Dedifferentiated amniotic fluid mesenchymal stem cell (primary cell): Measurements from ENCODE around the gene DYNC1I2.
A peak's percentile ranks its signal among the peaks of the same experiment; 100 is the strongest.

Source experiments
- DNase-seq: peaks from one replicate; pipeline ENCODE4 v3.0.0-alpha.2; 2016; ENCODE audit errors: extremely low spot score

The DYNC1I2 gene

GRCh38 chr2:171687287-171688128, at the start of gene DYNC1I2:
Gene DYNC1I2, plus strand, starts transcription at chr2:171687469. Its CDS starts 2,687 bp downstream, at chr2:171690156.
- peak; percentile 88 for DNase-seq

- no peak for DNase-seq
Observed at GRCh38 chr2:171651667-171652415, 35.4 kb upstream of the DYNC1I2 start.

- DNase-seq, result no peak
Observed at GRCh38 chr2:171652416-171652785, 34.9 kb upstream of the DYNC1I2 start.

- DNase-seq, result no peak
Observed at GRCh38 chr2:171655586-171655985, 31.7 kb upstream of the DYNC1I2 start.

GRCh38 chr2:171667041-171667440, 20.2 kb upstream of the DYNC1I2 start:
- DNase-seq, result no peak

- DNase-seq, result no peak
Observed at GRCh38 chr2:171668183-171668582, 19.1 kb upstream of the DYNC1I2 start.

GRCh38 chr2:171669121-171669520, 18.1 kb upstream of the DYNC1I2 start:
- no peak for DNase-seq

GRCh38 chr2:171670655-171671054, 16.6 kb upstream of the DYNC1I2 start:
- DNase-seq, result no peak

- DNase-seq, result no peak
Observed at GRCh38 chr2:171671867-171672266, 15.4 kb upstream of the DYNC1I2 start.

- DNase-seq, result no peak
Observed at GRCh38 chr2:171673905-171674304, 13.4 kb upstream of the DYNC1I2 start.

- DNase-seq, result no peak
Observed at GRCh38 chr2:171675810-171676345, 11.4 kb upstream of the DYNC1I2 start.

- no peak for DNase-seq
Observed at GRCh38 chr2:171678619-171679018, 8.7 kb upstream of the DYNC1I2 start.

- DNase-seq, result no peak
Observed at GRCh38 chr2:171688129-171688465, 828 bp downstream of the DYNC1I2 start.

GRCh38 chr2:171692331-171692730, 5.1 kb downstream of the DYNC1I2 start:
- no peak for DNase-seq

- no peak for DNase-seq
Observed at GRCh38 chr2:171702781-171703556, 15.7 kb downstream of the DYNC1I2 start.

- DNase-seq, result no peak
Observed at GRCh38 chr2:171703574-171704347, 16.5 kb downstream of the DYNC1I2 start.

- peak; percentile 42 for DNase-seq
Observed at GRCh38 chr2:171706152-171706803, 19.0 kb downstream of the DYNC1I2 start.

- no peak for DNase-seq
Observed at GRCh38 chr2:171707752-171708151, 20.5 kb downstream of the DYNC1I2 start.

- no peak for DNase-seq
Observed at GRCh38 chr2:171709011-171709685, 21.9 kb downstream of the DYNC1I2 start.

GRCh38 chr2:171711351-171711750, 24.1 kb downstream of the DYNC1I2 start:
- DNase-seq, result no peak
